RCC 7860 (cell line): ENCODE data around the gene TOR4A.

Source experiments
- DNase-seq: peaks from one replicate; pipeline ENCODE4 v3.0.0-alpha.2; 2015; ENCODE audit warnings: low spot score
- FAIRE-seq: peaks from 2 replicates; lab custom pipeline; 2012; peaks lifted over from hg19 to GRCh38; lab: Jason Lieb, UNC

Gene TOR4A

DNA sequence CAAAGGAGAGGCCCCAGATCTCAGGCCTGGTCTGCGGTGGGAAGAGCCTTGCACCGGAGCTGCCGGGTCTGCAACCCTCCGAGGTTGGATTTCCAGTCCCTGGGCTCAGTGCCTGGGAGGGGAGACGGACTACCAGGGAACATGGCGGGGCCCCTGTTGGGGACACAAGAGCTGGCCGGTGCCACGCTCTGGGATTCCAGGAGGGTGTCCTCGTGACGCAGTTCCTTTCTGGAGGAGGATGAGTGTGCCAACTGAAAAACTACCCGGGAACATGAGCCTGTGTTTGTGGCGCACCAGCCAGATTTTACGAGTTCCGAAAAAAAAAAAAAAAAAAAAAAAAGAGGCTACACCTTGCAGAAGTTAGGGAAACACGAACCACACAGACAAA, 15.6 kb downstream of the TOR4A start:
- FAIRE-seq (no peak), DNase-seq (no peak)

DNA sequence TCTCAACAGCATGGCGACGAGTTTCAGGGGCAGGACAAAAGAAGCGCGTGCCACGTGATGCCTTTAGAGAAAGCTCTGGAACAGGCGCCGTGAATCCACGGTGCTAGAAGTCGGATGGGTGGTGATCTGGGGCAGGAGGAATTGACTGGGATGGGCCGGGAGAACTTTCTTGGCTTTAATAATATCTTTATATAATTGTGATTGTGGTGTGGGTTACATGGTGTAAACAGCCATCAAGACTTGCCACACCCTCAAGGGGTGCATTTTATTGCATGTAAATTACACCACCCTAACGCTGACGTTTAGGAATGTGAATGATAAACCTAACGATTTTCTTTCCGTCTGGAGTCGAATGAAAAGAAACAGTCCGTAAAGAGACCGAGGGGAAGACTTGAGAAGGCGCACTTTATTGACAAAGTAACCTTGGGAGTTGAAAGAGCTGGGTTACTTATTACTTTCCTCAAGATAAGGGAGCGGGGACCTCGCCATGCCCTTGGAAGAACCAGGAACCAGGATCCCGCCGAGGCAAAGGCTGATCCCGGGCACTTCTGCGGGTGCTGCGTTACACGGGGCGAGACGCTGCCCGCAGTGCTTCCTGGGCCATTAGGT, 16.1 kb downstream of the TOR4A start:
- DNase-seq (no peak), FAIRE-seq (no peak)

DNA sequence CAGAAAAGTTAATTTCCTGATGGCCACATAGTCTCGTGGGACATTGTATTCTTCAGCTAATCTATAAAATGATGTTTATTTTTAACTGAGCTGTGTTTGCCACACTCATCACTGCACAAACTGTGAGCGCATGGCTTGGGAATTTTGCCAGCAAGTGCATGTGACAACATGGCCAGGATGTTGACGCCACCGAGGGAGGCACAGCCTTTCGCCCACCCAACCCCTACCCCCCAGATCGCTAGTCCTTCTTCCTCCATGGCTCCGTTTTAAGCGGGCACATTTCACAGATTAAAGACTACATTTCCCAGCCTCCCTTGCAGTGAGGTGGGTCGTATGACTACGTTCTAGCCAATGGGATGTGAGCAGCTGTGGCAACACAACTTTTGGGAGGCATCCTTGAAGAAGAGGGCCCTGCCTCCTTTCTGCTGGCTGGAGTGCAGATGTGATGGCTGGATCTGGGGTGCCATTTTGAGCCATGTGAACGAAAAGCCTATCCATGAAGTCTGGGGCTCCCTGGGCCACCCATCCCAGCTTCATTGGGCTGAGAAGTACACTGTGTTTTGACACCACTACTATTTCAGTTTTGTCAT, 16.7 kb downstream of the TOR4A start:
- FAIRE-seq (no peak), DNase-seq (peak; percentile 41)

DNA sequence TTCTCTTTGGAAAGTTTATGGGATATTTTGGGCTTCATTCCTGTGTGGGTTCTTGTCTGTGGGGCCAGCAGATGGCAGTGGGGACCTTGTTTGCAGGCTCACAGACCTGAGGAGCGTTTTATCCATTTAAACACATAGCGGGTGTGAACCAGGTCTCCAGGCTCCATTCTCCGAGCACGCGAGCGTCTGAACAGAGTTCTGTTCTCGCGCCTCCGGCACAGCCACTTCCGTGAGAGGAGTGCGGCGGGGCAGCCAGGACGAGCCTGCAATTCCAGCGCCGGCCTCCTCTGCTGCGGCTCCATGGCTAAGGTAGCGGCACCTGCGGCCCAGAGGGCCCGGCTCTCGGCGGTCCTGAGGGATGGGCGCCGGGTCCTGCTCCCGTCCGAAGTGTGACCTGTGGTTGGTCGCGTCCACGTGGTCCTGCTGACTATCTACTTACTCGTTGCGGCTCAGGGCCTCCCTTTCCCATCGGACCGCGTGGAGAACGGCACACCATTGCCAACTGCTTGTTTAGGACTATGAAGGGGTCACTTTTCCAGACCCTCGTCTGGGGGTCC, 17.2 kb downstream of the TOR4A start:
- DNase-seq (no peak), FAIRE-seq (no peak)

DNA sequence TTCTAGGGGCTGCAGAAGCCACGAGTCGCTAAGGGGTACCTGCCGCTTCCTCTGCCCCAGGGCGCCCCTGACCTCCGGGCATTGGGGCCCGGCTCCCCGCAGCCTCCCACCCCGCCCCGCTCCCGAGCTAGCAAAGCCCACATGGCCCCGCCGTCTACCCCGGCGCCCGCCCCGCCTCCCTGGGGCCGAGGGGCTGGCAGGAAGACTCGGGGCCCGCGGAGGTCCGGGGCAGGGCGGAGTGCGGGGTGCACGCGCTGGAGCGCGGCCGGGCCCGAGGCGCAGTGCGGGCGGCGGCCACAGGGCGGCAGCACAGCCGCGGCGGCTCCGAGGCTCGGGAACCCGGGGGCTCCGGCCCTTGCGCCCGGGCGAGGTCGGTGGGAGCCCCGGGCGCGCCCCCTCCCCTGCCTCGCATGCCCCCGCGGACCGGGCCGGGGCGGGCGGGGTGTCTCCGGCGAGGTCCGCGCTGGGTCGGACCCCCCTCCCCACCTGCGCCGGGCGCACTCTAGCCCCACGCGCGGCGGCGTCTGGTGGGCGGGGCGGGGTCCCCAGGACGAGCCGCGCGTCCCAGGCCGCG, 17.8 kb downstream of the TOR4A start:
- DNase-seq (no peak), FAIRE-seq (no peak)

DNA sequence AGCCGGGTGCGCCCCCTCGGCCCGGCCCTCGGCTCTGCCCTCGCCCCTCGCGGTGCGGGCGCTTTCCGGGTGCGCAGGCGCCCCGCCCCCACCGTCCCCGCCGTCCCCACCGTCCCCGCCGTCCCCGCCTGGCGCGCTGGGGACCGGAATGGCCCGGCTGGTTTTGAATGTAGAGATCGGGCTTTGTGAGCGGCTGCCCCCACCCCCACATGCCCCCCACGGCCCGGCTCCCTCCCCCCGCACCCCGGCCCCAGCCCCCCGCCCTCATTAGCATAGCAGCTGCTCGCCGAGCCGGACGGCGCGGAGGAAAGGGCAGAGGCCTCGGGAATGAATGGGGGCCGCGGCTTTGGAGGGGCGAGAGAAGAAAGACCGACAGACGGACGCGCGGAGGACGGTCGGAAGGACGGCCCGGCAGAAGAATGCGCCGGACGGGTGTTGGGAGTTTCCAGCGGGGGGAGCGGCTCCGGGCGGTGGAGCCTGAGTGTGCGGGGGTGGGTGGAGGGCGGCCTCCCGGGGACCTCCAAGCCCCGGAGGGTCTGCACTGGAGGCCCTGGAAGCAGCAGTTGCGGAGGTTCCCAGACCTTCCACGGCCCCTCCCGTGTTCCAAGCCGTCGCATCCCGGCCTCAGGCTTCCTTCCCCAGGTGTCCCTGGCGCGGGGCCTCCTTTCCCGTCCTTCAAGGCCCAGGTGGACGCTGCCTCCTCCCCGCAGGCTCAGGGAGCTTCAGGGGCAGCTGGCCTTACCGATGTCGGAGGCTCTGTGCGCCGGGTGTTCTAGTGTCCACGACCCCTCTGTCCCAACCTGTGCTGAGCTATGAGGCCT, 18.5 kb downstream of the TOR4A start:
- no peak for FAIRE-seq
- DNase-seq, result no peak

DNA sequence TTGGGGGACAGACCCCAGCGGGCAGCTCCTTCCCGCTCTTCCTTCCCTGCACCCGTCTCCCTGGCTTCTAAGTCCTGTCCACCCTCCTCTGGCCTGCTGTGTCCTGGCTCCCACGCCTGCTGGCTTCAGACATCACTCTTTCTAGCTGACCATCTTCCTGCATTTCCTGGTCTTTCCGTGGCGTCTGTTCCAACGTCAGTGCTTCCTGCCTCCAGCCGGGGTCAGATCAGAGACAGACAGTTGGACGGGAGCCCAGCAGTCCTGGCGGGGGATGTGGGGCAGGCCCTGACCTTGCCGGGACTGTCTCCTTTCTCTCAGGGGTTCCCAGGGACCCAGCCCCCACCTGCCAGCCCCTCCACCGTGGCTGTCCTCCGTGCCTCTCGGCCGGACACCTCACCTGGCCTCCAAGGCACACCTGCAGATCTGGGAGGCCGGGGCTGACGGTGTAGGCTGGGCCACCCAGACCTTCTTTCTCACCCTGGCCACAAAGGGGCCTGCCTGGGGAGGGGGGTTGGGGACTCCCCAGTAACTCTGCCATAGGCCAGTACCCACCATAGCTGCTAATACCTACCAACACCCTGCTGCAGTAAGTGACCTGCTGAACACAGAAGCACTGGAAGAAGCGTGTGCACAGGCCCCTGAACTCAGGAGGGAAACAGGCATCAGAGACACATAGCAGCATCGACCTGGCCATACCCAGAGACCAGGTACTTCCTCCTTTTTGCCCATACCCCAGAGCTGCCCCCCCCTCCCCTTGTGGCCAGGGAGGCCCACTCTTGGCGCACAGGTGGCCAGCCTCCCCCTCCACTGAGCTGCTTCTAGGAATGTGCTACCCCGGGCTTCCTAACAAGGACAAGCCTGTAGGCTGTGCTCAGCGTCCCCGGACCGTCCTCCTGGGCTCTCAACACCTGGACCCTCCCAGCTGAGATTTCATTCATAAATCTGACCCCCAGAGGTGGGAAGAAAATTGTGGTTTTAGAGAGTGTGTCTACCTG, 19.4 kb downstream of the TOR4A start:
- FAIRE-seq, result no peak
- no peak for DNase-seq

DNA sequence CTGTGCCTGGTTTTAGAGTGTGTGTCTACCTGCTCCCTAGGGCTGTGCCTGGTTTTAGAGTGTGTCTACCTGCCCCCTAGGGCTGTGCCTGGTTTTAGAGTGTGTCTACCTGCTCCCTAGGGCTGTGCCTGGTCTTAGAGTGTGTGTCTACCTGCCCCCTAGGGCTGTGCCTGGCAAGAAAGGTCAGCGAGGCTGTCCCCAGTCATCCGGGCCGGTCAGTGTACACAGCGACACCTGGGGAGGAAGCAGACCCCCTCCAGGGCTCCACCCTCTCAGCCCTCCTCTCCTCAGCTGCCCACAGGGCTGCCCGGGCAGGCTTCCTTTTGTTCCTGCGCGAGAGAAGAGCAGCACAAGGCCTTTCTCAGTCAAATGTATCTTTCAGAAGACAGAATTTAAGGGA, 20.4 kb downstream of the TOR4A start:
- DNase-seq, result no peak

DNA sequence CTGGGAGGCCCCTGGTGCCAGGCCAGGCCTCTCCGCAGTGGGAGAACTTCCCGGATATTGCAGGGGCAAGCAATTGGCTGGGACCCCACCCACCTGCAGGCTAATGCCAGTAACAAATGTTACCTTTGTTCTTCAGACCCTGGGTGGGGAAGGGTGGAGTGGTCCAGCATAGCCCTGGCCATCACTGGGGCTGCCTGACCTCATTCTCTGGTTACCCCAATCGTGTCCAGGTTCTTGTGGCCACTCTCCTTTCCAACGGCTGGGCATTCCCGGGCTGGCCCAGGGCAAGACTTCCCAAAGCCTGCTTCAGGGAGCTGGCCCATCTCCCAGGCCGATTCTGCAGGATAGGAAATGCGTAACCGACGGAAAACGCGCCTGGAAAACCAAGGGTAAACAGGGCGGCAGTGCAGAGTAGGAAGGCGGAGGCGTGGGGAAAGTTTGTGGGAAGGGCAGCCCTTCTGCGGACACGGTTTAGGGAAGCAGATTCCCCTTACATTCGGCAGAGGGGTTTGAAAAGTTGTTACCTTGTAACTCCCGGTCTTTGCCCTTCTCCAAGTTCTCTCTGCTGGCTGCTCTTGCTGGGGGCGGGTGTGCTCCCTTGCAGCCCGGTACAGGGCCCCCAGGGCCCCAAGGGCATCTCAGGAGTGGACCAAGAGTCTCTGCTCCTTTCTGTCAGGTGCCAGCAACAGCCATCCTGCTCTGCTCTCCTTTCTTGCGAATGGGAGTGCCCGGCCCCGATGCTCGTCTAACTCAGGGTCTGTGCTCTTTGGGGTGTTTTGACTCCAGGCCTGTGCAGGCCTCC, 21.1 kb downstream of the TOR4A start:
- no peak for FAIRE-seq
- no peak for DNase-seq

More for the DNA sequence above, 20.4 kb downstream of the TOR4A start:
- no peak for FAIRE-seq

DNA sequence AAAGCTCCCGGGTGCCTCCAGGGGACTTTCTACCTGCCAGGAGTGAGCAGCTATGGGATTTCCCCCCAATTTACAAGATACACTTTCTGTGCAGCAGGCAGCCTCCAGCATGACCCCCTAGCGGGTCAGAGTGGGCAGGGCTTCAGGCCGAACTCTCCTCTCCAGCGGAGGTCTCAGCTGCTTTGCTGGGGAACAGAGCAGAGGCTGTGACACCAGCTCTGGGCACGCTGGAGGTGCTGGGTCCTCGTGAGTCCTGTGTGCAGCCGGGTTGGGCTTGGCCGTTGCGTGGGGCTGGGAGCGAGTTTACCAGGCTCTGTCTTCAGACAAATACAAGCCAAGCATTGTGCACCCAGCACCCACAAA, 21.7 kb downstream of the TOR4A start:
- FAIRE-seq (no peak), DNase-seq (no peak)

DNA sequence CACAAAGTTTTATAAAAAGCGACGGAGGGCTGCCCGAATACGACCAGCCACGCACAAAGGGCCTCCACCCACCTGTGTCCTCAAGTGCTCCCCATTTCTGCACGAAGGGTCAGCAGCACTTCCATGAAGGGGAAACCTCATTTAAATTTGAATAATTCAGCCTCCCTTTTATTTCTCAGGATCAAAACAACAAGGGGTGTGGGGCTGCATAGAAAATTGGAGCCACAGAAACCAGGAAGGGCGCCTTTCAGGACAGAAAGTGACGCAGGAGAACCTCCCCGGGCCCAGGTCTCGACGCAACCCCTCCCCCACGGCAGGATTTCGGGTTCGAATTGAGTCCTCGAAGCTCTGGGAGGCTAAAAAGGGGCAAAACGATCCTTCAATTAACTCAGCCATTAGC, 22.4 kb downstream of the TOR4A start:
- FAIRE-seq, result no peak
- no peak for DNase-seq

DNA sequence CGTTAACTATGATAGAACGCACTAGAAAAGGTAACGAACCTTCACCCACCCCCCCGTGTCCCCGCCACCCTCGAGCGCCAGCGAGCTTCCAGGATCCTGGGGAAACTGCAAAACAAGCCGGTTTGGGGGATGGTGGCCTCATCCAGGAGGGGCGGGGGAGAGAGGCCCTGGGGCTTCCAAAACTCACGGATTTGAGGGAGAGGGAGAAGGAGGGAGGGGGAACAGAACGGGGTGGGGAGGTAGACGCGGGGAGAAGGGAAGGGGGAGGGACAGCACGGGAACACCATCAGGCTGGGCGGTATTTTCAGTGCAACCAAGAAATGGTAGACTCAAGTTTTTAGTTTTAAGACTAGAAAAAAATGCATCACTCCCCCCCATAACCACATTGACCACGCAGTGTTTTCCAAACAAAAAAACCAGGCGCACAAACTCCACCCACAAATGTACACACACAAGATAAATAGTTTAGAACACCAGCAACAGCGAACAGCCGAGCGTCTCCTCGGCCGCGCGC, 23.1 kb downstream of the TOR4A start:
- DNase-seq (no peak), FAIRE-seq (no peak)

DNA sequence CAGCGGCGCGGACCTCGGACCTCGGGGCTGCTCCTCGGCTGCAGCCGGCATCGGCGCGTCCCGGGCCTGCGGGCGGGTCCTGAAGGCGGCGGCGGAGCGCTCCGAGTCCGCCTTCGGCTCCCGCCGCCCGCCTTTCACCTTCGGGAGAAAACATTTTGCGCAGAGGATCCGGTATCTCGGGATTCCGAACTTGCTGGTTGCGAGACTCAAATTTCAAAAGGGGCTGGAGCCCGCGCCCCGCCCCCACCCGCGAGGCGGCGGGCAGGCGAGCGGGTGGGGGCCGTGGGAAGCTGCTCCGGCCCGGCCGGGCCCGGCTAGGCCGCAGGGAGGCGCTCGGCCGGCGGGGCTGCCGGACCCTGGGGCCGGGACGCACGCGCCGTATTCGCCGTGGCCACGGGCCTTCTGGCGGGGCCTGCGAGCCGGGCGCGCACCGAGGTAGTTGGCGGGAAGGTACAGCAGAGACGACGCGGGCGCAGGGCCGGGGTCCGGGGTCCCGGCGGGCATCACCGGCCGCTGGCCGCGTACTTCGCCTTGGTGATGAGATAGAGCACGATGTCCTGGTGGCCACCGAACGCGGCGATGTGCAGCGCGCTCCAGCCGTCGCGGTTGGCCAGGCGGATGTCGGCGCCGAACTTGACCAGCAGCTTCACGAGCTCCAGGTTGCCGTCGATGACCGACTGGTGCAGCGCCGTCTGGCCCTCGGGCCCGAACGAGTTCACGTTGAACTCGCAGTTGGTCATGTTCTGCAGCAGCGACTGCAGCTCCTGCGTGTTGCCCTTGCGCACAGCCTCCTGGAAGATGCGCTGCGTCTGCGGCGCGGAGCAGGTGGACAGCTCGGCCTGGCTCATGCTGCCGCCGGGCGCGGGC, 23.8 kb downstream of the TOR4A start:
- DNase-seq, result no peak

DNA sequence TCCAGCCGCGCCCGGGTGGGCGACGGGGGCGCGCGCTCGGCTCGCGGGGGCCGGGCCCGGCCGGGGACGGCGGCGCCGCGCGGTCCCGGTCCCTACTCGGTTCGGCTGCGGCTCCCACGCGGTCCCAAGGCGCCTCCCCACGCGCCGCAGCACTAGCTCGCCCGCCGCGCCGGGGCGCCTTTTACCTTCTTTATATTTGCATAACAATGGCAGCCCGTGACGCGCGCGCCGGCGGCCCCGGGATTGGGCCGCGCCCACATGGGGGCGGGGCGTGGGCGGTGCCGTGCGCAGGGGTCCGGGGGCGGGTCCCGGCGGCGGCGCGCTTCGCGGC, 24.6 kb downstream of the TOR4A start, which contains the start of gene NRARP:
TSS of gene NRARP (minus strand) at position 154 of the 331 bp plus-strand sequence. CDS start 343 bp downstream, outside the sequence.
- FAIRE-seq, result no peak
- no peak for DNase-seq

More for the DNA sequence above, 23.8 kb downstream of the TOR4A start:
- no peak for FAIRE-seq

DNA sequence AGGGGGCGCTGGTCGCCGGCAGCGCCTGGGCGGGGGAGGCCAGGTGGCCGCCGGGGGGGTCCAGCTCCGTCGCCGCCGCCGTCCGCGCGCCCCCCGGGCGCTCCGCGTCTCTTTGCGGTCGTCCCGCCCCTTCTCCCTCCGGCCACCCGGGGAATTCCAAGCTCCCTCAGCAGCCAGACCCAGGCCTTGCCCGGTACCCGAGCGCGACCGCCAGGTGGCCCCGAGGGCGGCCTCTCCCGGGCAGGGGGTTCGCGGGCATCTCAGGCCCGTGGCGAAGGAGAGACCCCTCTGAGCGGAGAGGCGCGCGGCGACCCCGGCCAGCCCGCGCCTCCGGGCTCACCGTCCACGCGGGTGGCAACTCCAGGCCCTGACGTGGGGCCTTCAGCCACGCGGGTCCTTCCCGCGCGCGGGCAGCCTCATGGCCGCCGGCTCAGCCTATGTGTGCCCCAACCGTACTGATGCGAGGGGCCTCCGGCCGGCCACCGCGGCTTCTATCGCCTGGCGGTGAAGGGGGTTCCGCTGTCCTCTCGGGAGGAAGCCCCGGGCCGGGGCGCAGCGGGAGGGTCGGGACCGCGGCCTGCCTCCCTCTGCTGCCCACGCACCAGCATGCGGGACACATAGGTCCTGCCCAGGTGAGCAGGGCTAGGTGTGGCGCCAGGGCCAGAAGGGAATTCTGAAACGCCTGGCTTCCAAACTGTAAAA, 25.1 kb downstream of the TOR4A start:
- FAIRE-seq, result no peak

DNA sequence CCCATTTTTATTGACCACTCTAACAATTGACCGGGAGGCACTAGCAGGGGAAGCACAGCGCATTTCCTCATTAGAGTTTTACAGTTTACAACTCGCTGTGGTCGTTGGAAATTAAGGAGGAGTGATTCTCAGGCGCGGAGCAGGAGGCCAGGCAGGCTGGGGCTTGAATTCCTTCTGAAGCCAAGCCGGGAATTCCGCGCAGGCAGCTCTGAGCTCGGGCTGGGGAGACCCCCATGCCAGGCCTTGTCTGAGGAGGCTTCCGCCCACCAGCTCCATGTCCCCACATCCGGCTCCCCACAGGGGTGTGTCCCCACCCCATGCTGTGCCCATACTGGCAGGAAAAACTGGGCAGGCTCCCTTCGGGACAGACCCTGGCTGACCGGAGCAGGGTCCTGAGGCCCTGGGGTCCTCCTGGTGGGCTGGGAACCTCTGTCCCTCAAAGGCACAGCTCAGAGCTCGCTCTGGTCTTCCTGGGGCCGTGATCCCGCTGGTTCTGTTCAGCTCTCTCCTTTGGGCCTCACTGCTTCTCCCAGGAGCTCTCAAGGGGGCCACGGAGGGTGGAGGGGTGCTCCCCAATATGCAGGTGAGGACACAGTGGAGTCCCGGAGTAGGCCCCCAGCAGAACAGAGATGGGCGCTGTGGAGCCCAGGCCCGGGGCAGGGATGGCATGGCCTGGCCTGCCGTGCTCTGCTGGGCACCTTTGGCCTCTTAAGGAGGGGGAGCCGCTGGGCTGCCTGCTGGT, 25.8 kb downstream of the TOR4A start:
- FAIRE-seq (no peak), DNase-seq (no peak)

More for the DNA sequence above, 25.1 kb downstream of the TOR4A start:
- DNase-seq, result peak; percentile 55

DNA sequence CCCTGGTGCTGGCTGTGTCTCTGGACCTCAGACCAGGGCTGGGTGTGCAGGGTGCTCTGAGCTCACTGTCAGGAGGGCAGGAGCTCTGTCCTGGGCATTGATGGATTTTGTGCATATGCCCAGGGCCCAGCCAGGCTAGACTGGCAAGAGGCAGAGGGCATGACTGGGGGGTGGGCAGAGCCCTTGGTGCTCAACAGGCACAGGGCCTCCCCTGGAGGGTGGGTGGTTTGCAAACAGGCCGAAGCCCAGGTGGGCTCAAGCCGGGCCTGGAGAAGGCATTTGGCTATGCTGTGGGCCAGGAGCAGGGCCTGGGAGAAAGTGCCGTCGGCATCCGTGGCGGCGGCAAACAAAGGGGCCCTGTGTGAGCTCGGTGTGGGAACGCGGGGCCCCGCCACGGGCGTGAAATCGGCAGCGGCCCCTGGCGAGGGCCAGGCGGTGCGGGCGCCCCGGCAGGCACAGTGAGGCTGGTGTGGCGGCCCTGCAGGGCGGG, 26.4 kb downstream of the TOR4A start:
- FAIRE-seq (no peak), DNase-seq (no peak)
